GM12878 (cell line): ENCODE data around the gene FAM221B. TPM values are rescaled to one million over a fixed set of nuclear protein-coding genes. Genes with fewer than 3 reads are reported as not detected.

Source experiments
- ATAC-seq: fragments of 200-7000 bp; cut with Tn5 transposase; 3 replicates; pipeline ENCODE4 v1.9.1; 2020; ENCODE audit warnings: mild to moderate bottlenecking, moderate library complexity
- BruUV-seq: library from RNA; stranded (reverse); fragments of 400-500 nt; replicated peaks from 2 replicates; lab custom pipeline; 2021; lab: Mats Ljungman, UMichigan
- CTCF ChIA-PET: fragments of 300-600 bp; sonication (Branson Sonifier 250); formaldehyde crosslinking; extraction: SDS; loops from one replicate; lab custom pipeline; 2021; ENCODE audit warnings: inconsistent platforms; lab: Yijun Ruan, JAX
- POLR2A ChIA-PET: fragments of 350-600 bp; formaldehyde crosslinking; extraction: SDS; loops from one replicate; lab custom pipeline; 2021; ENCODE audit warnings: inconsistent platforms; lab: Charles Lee
- RAD21 ChIA-PET: fragments of 300-600 bp; sonication (Branson Sonifier 250); formaldehyde crosslinking; loops from one replicate; lab custom pipeline; 2023; ENCODE audit warnings: antibody characterized with exemption; ENCODE audit not compliant: unreplicated experiment; lab: Charles Lee
- SMC1A ChIA-PET: fragments of 300-600 bp; sonication (Branson Sonifier 250); formaldehyde crosslinking; loops from one replicate; lab custom pipeline; 2023; ENCODE audit not compliant: unreplicated experiment, uncharacterized antibody; lab: Charles Lee
- DNase-seq: peaks from one replicate; pipeline ENCODE4 v3.0.0-alpha.2; 2011; ENCODE audit warnings: low read depth, low spot score
- FAIRE-seq: peaks from 3 replicates; lab custom pipeline; 2011; peaks lifted over from hg19 to GRCh38; lab: Jason Lieb, UNC
- H2AFZ ChIP-seq: 2 replicates; pipeline ENCODE4 v1.6.0; 2011; ENCODE audit warnings: low read depth, low read length, control low read depth; ENCODE audit not compliant: control insufficient read depth
- H3K27ac ChIP-seq: 2 replicates; pipeline ENCODE4 v1.5.1; 2011; ENCODE audit warnings: control low read depth; ENCODE audit not compliant: control insufficient read depth, insufficient read depth
- H3K27me3 ChIP-seq, 2 experiments: replicated peaks in 1 of 2; 2 replicates each; pipeline versions ENCODE4 v1.6.0 to v1.6.1; 2011; ENCODE audit warnings: low read length in 1 of 2; ENCODE audit not compliant: control insufficient read depth in 2 of 2, insufficient read depth in 2 of 2
- H3K36me3 ChIP-seq, 2 experiments: 2 replicates each; pipeline ENCODE4 v1.5.1; 2011; ENCODE audit warnings: low read length in 1 of 2; ENCODE audit not compliant: control insufficient read depth in 2 of 2, insufficient read depth in 2 of 2
- H3K4me1 ChIP-seq: 2 replicates; pipeline ENCODE4 v1.6.1; 2011; ENCODE audit warnings: mild to moderate bottlenecking, low read length, moderate library complexity, mixed read lengths; ENCODE audit not compliant: control insufficient read depth, insufficient read depth
- H3K4me2 ChIP-seq: 2 replicates; pipeline ENCODE4 v1.6.0; 2011; ENCODE audit warnings: control low read depth; ENCODE audit not compliant: control insufficient read depth, insufficient read depth
- H3K4me3 ChIP-seq: fragments of 200-600 bp; sonication (generic); 2 replicates; pipeline ENCODE4 v1.5.1; 2016
- H3K79me2 ChIP-seq: 2 replicates; pipeline ENCODE4 v1.6.0; 2011; ENCODE audit warnings: low read length; ENCODE audit not compliant: control insufficient read depth, insufficient read depth
- H3K9ac ChIP-seq: 2 replicates; pipeline ENCODE4 v1.8.0; 2011; ENCODE audit warnings: low read length, control low read depth, mixed read lengths; ENCODE audit not compliant: control insufficient read depth, insufficient read depth
- H3K9me3 ChIP-seq: replicated peaks from 3 replicates; pipeline ENCODE4 v1.5.1; 2011; ENCODE audit warnings: mild to moderate bottlenecking, low read length; ENCODE audit not compliant: control insufficient read depth, insufficient read depth
- H4K20me1 ChIP-seq: 2 replicates; pipeline ENCODE4 v1.6.0; 2011; ENCODE audit not compliant: control insufficient read depth, insufficient read depth
- BACH1 ChIP-seq: fragments of 450-650 bp; IDR thresholded peaks from 2 replicates; pipeline ENCODE4 v1.6.1; 2017; ENCODE audit warnings: mild to moderate bottlenecking, borderline replicate concordance
- CHD2 ChIP-seq: IDR thresholded peaks from 2 replicates; pipeline ENCODE4 v1.6.1; 2011; ENCODE audit warnings: low read depth, low read length, improper control_type of control experiment, borderline replicate concordance
- CREM ChIP-seq: IDR thresholded peaks from 2 replicates; pipeline ENCODE4 v1.6.1; 2014; ENCODE audit warnings: antibody characterized with exemption, low read depth
- E4F1 ChIP-seq: fragments of 450-650 bp; IDR thresholded peaks from 2 replicates; pipeline ENCODE4 v1.6.1; 2018; ENCODE audit warnings: borderline replicate concordance, mild to moderate bottlenecking; ENCODE audit not compliant: partially characterized antibody
- IKZF1 ChIP-seq: fragments of 450-650 bp; conservative IDR thresholded peaks from 2 replicates; pipeline ENCODE4 v1.6.1; 2017; ENCODE audit warnings: antibody characterized with exemption, mild to moderate bottlenecking
- IKZF2 ChIP-seq, 2 experiments: fragments of 450-650 bp; IDR thresholded peaks; 2 replicates each; pipeline ENCODE4 v1.6.1; 2017; ENCODE audit warnings: mild to moderate bottlenecking in 2 of 2, moderate library complexity in 2 of 2
- MYC ChIP-seq: IDR thresholded peaks from 2 replicates; pipeline ENCODE4 v1.6.1; 2011; ENCODE audit warnings: mild to moderate bottlenecking, low read length, moderate library complexity, inconsistent platforms; ENCODE audit not compliant: insufficient read depth, insufficient replicate concordance, insufficient read length, severe bottlenecking
- POLR2A ChIP-seq: IDR thresholded peaks from 2 replicates; pipeline ENCODE4 v1.6.1; 2011; ENCODE audit warnings: low read depth, mild to moderate bottlenecking, low read length
- RAD21 ChIP-seq: IDR thresholded peaks from 2 replicates; pipeline ENCODE4 v1.6.1; 2011; ENCODE audit warnings: mild to moderate bottlenecking, low read depth, low read length, moderate library complexity; ENCODE audit not compliant: insufficient read depth
- RFX5 ChIP-seq: IDR thresholded peaks from 2 replicates; pipeline ENCODE4 v1.6.1; 2011; ENCODE audit warnings: low read depth, low read length, improper control_type of control experiment
- SPI1 ChIP-seq: IDR thresholded peaks from 2 replicates; pipeline ENCODE4 v1.6.1; 2011; ENCODE audit warnings: low read depth, mild to moderate bottlenecking, low read length, moderate library complexity, borderline replicate concordance; ENCODE audit not compliant: insufficient read depth
- ZBTB4 ChIP-seq: fragments of 450-650 bp; formaldehyde crosslinking; IDR thresholded peaks from 2 replicates; pipeline ENCODE4 v1.4.0; 2022; ENCODE audit warnings: mild to moderate bottlenecking, moderate library complexity
- ZNF592 ChIP-seq: fragments of 450-650 bp; IDR thresholded peaks from 2 replicates; pipeline ENCODE4 v1.6.1; 2017; ENCODE audit warnings: mild to moderate bottlenecking, moderate library complexity
- in situ Hi-C: fragments of 300-500 bp; cut with MboI; formaldehyde crosslinking; loops from 9 replicates; pipeline ENCODE4 v1.14.3; 2018; ENCODE audit warnings: mixed read lengths
- intact Hi-C: fragments of 100-400 bp; cut with micrococcal nuclease; formaldehyde crosslinking; loops from one replicate; pipeline ENCODE4 v1.14.2; 2022; ENCODE audit not compliant: unreplicated experiment
- polyA plus RNA-seq, 11 experiments: library from polyadenylated mRNA; depleted of rRNA in 4 of 11; unstranded in 6 of 11; stranded (reverse) in 5 of 11; fragments of >200 nt; fragmentation: Nextera tagmentation in 4 of 11; fragmentation: Illumina TruSeq in 1 of 11; extraction: Ambion mirVana in 4 of 11; extraction: Trizol in 1 of 11; gene quantifications; 1 replicate in 1 of 11; 2 replicates in 10 of 11; pipeline versions ENCODE4 v1.2.1 to v1.2.3, GENCODE V29; 2011 to 2016; ENCODE audit warnings: inconsistent platforms in 2 of 11, missing spikeins in 2 of 11, low read depth in 1 of 11
- total RNA-seq, 4 experiments: library from RNA; depleted of rRNA in 3 of 4; stranded (reverse); fragments of >200 nt in 3 of 4; fragmentation: Illumina TruSeq in 1 of 4; extraction: Trizol in 1 of 4; gene quantifications; 2 replicates each; pipeline versions ENCODE4 v1.2.1 to v1.2.3, GENCODE V29; 2013 to 2021

Gene FAM221B
- total and polyA plus RNA-seq, 10 of the 15 experiments (the other 5 are each of a cell fraction or from before 2014, with no cell fraction given): 0.02 to 0.12 (median 0.04) TPM; not detected in 5

- DNase-seq (no peak), ATAC-seq (no peak), FAIRE-seq (no peak)
- BruUV-seq: no TSS peak
- H3K9ac ChIP-seq: no peak overlapping the region
- peaks cover 2 to 6% of the 10 kb centered on the region in 2 experiments for H3K36me3 ChIP-seq
- H4K20me1 ChIP-seq: no peaks in the 10 kb centered on the region
- in situ Hi-C loops: no loop called here
- no peaks in the 10 kb centered on the region for H3K9me3 ChIP-seq
- ChIA-PET POLR2A (interaction anchor here (0.6 kb wide), 1 partner anchor 123 kb away, joined by 4 read pairs; no protein-coding TSS in a partner anchor), RAD21 (no interaction called here), CTCF (interaction anchor here (2.0 to 3.9 kb wide), 2 partner anchors 43 to 99 kb away, joined by 6 to 13 read pairs; no protein-coding TSS in a partner anchor), SMC1A (interaction anchor here (1.2 to 1.6 kb wide), 3 partner anchors 11 to 23 kb away, joined by 3 to 7 read pairs (median 3); no protein-coding TSS in a partner anchor)
- no peak overlapping the region for H2AFZ ChIP-seq
- H3K4me3 ChIP-seq: no peak overlapping the region
- no peaks in the 10 kb centered on the region for H3K79me2 ChIP-seq
- no peak overlapping the region for H3K4me2 ChIP-seq
- no peak overlapping the region for H3K27ac ChIP-seq
- intact Hi-C loops: no loop called here
- H3K27me3 ChIP-seq: no peaks in the 10 kb centered on the region
- H3K4me1 ChIP-seq: no peaks in the 10 kb centered on the region
- TF ChIP-seq RFX5: no peak
- TF ChIP-seq MYC: no peak
- no peak for TF ChIP-seq CREM
- no peak for TF ChIP-seq CHD2
- no peak for TF ChIP-seq SPI1
- no peak for TF ChIP-seq IKZF2 (IDR thresholded peaks at IDR 0.05)
- no peak for TF ChIP-seq ZNF592
- TF ChIP-seq RAD21: no peak
- TF ChIP-seq ZBTB4 (CRISPR knock-in tag): no peak
- TF ChIP-seq E4F1: no peak
- TF ChIP-seq POLR2A: no peak
- TF ChIP-seq BACH1: no peak
- no peak for TF ChIP-seq IKZF1
Measured at GRCh38 chr9:35783418-35783817, 45.1 kb downstream of the FAM221B start.
